ENCODE results near the gene MAGI2.

The MAGI2 gene

DNA sequence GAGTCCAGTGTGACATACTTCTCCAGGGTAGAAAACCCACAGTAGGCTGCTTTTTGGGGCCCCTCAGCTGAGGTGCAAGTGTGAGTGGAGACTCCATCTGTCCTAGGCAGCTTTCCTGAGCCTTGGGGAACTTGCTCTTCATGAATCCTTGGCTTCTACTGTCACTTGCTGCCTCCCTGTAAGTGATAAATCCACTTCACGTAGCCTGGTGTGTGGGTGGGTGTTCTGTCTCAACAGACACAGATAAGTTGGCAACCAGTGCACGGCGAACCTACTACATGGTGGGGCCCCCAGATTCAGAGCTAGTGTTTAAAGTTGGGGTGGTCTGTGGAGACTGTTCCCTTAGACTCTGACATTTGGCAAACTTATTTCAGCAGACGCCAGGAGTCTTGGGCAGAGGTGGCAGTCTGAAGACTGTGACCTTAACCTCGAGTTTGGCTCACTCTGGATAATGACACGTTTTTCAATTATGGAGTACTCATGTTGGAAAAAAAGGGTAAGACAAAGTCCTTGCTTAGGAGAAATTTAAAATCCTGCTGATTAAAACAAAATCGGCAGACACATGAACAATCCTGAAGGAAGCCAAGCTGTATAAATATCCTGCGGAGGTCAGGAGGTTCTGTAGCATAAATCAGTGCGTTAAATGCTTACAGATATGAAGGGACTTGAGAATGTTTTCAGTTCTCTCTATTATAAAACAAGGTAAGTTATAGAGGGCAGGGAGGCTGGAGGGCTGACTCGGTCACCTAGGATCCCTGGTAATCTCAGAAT is 1278.0 kb downstream of the MAGI2 start:
- H3K4me3 ChIP-seq (ENCODE audit: low read depth, low read length): no peak overlapping the region
- TF ChIP-seq, protein P1, sequence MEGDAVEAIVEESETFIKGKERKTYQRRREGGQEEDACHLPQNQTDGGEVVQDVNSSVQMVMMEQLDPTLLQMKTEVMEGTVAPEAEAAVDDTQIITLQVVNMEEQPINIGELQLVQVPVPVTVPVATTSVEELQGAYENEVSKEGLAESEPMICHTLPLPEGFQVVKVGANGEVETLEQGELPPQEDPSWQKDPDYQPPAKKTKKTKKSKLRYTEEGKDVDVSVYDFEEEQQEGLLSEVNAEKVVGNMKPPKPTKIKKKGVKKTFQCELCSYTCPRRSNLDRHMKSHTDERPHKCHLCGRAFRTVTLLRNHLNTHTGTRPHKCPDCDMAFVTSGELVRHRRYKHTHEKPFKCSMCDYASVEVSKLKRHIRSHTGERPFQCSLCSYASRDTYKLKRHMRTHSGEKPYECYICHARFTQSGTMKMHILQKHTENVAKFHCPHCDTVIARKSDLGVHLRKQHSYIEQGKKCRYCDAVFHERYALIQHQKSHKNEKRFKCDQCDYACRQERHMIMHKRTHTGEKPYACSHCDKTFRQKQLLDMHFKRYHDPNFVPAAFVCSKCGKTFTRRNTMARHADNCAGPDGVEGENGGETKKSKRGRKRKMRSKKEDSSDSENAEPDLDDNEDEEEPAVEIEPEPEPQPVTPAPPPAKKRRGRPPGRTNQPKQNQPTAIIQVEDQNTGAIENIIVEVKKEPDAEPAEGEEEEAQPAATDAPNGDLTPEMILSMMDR (conservative IDR thresholded peaks at IDR 0.05; ENCODE audit: low read depth, low read length): no peak
- DNase-seq (ENCODE audit: low read depth): no peak

DNA sequence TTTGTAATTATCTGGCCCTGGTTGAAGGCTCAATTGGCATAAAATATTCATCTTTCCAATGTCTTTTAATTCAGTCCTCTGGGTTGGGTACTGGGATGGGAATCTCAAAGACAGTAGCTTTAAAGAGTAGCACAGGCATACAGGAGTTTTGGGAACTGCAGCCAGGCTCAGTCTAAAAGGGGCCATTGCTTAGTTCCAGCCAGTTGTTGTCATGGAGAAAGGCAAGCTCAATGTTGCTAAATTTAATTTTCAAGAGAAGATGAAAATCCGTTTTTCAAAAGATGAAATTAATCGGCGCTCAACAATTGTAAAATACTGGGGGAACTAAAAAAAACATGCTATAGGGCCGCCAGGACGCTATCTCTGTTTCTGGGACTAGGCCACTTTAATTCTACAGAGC is 1279.8 kb downstream of the MAGI2 start:
- DNase-seq (ENCODE audit: low read depth): no peak
- TF ChIP-seq, protein P1 (conservative IDR thresholded peaks at IDR 0.05; ENCODE audit: low read depth, low read length): no peak
- H3K4me3 ChIP-seq (ENCODE audit: low read depth, low read length): no peak overlapping the region

DNA sequence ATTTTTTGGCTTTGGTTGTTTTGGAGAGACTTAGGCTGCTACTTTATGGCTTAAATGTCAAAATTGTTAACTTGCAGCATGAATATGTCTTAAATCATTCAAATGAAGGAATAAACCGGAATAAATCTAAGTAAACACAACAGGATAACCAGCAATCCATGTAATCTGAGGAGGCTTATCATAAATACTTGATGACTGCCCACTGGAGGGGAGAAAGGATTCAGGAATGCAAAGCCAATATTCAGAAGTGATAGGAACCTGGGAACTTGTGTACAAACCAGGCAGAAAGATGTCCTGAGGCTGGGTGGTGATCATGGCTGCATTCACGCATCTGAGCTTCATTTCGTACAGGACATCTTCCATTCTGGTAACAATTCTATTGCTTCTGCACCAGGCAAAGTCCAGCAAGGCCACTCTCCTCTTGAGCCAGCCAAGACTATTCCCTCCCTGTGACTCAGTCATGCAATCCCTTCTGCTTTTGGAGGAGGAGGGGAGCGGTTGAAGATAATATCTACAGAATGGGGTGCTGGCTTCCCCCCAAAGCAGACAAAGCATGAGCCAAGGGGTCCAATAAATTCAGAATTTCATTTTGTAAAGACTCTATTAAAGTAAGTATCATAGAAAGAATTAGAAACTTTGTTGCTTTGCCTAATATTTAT is 1280.4 kb downstream of the MAGI2 start:
- no peak for DNase-seq (ENCODE audit: low read depth)
- TF ChIP-seq, protein P1 (conservative IDR thresholded peaks at IDR 0.05; ENCODE audit: low read depth, low read length): no peak
- H3K4me3 ChIP-seq (ENCODE audit: low read depth, low read length): no peak overlapping the region

DNA sequence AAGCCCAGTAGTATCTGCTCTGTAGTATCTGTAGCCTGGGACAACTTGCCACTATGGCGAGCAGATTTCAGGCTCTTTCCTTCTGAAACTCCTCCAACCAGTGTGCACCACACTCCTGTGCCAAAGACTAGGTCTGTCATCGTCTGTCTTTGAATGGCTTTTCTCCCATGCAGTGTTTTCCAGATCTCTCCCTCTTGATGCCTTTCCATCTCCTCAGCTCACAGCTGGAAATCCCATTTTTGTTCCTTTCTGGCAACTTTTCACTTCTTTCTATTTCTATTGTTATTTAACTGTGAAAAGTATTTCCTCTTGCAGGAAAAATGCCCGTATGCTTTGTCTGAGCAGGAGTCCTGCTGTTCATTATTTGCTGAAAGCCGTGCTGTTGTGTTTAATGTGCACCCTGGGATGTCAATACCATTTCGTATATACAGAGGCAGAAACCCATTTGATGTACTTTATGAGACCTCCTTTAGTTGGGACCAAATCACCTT is 1281.2 kb downstream of the MAGI2 start:
- no peak for DNase-seq (ENCODE audit: low read depth)

DNA sequence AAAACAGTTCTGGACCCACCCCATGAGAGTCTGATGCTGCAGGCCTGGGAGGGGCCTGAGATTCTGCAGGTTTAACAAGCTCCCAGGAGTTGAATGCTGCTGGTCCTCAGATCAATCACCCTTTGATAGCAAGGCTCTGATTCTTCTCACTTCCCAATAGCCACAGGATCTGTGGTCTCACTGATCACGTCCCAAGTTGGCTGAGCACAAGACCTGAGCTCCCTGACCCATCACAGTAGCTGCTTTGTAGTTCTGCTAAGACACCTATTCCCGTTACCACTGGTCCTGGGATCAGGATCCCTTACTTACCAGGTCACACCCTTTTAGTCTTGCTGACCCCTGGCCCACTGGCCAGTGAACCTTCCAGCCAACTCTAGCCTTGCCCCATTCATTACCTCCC is 1282.1 kb downstream of the MAGI2 start:
- no peak for DNase-seq (ENCODE audit: low read depth)
- TF ChIP-seq, protein P1 (conservative IDR thresholded peaks at IDR 0.05; ENCODE audit: low read depth, low read length): no peak
- no peak overlapping the region for H3K4me3 ChIP-seq (ENCODE audit: low read depth, low read length)

More for the DNA sequence above, 1281.2 kb downstream of the MAGI2 start:
- H3K4me3 ChIP-seq (ENCODE audit: low read depth, low read length): no peak overlapping the region
- TF ChIP-seq, protein P1 (conservative IDR thresholded peaks at IDR 0.05; ENCODE audit: low read depth, low read length): no peak

DNA sequence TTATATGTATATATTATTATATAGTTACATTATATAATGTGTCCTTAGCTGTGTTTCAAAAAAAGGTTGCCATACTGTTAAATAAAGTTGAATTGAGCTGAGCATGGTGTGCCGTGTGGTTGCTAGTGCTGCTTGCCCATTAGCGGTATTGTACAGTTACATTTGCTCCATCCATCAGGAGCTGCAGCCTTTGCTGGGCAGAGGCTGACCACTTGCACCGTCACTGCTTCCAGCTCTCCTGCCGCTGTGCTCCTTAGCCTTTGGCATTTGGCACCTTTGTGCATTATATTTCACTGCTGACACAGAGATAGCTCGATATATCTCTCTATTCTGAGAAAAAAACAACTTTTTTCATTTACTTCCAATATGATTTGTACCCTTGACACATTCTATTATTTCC is 1282.7 kb downstream of the MAGI2 start:
- DNase-seq (ENCODE audit: low read depth): no peak
- TF ChIP-seq, protein P1 (conservative IDR thresholded peaks at IDR 0.05; ENCODE audit: low read depth, low read length): no peak
- H3K4me3 ChIP-seq (ENCODE audit: low read depth, low read length): no peak overlapping the region

Data from choroid plexus epithelial cell (primary cell).